GM18909 (cell line): Measurements from ENCODE around the gene COG3.

ENCODE experiments used
- ATAC-seq: cut with Tn5 transposase; IDR thresholded peaks from one replicate; pipeline ENCODE4 v1.9.1; 2021; ENCODE audit warnings: mild to moderate bottlenecking; ENCODE audit not compliant: unreplicated experiment, poor library complexity

COG3 gene

DNA sequence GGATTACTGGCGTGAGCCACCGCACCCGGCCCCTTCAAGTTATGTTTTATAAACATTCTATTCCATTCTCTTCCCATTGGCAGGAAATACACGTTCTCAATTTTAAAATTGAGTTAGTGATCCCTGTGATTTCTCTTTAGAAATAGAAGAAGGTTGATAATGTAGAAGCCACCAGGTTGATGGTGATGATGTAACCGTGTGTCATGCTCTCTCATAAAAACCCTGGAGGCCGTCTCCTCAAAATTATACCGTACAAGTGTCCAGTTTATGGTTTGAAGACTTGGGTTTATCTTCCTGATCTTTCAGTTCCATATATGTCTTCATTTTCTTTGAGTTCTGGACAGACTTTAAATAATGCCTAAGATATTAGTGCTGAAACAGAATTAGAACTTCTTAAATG lies 32.2 kb downstream of the COG3 start:
- ATAC-seq: no peak

DNA sequence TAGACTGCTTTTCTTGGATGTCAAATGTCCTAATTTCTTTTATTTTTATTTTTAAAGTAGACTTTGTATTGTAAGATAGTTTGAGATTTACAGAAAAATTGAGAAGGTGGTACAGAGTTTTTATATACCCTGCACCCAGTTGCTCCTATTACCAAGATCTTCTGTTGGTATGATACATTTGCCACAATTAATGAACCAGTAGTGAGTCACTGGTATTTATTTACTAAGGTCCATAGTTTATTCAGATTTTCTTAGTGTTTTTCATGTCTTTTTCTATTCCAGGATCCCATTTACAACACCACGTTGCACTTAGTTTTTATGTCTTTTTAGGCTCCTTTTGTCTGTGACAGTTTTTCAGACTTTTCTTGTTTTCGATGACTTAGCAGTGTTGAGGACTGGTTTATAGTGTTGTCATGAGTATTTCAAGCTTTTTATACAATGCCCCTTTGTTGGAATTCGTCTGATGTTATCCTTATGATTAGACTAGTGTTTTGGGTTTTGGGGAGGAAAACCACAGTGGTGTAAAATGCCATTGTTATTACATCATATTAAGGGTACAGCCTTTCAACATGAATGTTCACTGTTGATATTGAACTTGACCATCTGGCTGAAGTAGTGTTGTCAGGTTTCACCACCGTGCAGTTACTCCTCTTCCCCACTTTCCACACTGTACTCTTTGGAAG lies 35.9 kb downstream of the COG3 start:
- ATAC-seq: no peak

DNA sequence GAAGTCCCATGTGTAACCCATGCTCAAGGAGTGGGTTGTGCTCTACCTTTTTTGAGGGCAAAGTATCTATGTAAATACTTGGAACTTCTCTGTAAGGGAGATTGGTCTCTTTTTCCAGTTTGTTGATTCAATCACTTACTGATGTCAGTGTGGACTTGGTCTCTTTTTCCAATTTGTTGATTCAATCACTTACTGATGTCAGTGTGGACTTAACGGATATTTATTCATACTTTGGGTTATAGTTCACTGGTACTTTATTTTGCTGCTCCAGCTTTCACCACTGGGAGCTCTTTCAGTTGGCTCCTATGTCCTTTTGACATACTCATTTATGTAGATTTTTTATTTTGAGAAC lies 36.4 kb downstream of the COG3 start:
- ATAC-seq: no peak

GRCh38 chr13:45503658-45504057 lies 38.9 kb downstream of the COG3 start:
- ATAC-seq: no peak

- ATAC-seq: no peak
Measured at GRCh38 chr13:45506811-45507210, 42.1 kb downstream of the COG3 start.

- ATAC-seq: no peak
Measured at GRCh38 chr13:45508776-45509175, 44.0 kb downstream of the COG3 start.

- ATAC-seq: no peak
Measured at GRCh38 chr13:45510672-45511071, 45.9 kb downstream of the COG3 start.

- ATAC-seq: no peak
Measured at GRCh38 chr13:45511310-45512097, 46.8 kb downstream of the COG3 start.

DNA sequence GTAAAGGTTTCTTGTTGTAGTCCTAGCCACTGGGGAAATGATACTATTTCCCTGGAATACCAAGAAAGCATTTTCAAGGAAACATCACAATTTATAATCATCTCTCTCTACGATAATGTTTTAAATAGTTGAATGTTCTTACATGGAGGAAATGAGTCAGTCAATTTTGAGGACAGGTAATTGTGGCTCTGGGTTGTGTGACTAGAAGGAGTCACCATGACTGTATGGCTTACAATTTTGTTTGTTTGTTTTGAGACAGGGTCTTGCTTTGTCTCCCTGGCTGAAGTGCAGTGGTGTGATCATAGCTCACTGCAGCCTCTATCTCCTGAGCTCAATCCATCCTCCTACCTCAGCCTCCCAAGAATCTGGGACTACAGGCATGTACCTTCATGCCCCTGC lies 47.4 kb downstream of the COG3 start:
- ATAC-seq: no peak

GRCh38 chr13:45516757-45517156 lies 52.0 kb downstream of the COG3 start:
- no peak for ATAC-seq

GRCh38 chr13:45518525-45519245 lies 53.9 kb downstream of the COG3 start:
- ATAC-seq: no peak

DNA sequence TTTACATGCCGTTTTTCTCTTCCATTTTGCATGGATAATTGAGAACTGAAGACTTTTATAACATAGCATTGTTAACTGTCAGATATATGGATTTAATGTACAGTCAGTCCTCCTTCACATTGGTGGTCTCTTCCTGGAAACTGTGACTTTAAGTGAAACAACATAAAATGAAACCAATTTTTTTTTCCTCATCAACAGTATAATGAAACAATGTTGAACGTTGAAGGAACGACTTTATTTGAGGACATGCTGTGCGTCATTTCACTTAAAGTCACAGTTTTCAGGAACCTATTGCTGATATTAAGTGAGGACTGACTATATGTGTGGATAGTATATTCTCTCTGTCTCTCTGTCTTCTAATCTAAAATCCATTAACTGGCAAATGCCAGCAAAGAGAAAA lies 54.8 kb downstream of the COG3 start:
- ATAC-seq: no peak

- ATAC-seq: no peak
Measured at GRCh38 chr13:45521297-45521696, 56.6 kb downstream of the COG3 start.

GRCh38 chr13:45522571-45522970 lies 57.8 kb downstream of the COG3 start:
- ATAC-seq: no peak

DNA sequence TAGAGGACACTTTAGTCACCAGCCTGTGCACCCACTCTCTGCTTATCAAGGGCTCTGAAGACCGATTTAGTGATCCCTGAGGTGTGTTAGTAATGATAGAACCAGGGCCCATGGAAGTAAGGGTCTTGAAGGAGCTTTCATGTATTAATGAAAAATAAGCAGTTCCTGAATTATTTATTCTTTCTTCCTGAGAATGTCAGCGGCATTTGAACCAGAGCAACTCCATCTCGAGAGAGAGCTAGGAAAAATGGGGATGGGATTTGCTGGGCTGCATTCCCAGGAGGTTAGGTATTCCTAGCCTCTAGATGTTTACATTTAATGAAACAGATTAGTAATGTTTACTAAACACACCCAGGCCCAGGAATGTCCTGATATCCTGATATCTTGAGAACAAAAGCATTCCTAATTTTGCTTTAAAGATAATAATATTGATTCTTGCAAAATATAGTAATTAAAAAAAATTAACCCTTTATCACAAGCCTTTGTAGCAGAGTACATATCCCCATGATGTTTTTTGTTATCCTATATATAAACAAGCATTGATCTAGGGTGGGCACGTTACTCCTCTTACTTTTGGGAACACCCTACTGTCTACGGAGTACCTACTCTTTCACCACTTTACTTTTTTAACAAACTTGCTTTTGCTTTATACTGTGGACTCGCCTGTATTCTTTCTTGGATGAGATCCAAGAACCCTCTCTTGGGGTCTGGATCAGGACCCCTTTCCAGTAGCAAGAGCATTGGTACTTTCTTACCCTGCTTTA lies 63.1 kb downstream of the COG3 start:
- no peak for ATAC-seq

DNA sequence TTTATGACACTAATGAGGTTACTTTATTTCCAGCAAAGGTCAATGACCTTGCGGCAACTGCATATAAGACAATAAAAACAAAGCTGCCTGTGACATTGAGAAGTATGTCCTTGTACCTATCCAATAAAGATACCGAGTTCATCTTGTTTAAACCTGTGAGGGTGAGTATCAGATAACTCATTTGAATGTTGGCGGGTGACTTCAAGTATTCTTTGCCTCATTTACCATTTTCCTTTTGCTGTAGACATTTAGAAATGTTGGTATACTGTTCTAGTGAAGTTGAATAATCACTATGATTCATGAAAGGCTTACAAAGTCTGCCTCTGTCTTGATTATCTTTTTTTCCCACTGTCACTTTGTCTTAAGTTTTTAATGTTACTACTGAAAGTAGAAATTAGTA lies 65.0 kb downstream of the COG3 start:
- no peak for ATAC-seq

DNA sequence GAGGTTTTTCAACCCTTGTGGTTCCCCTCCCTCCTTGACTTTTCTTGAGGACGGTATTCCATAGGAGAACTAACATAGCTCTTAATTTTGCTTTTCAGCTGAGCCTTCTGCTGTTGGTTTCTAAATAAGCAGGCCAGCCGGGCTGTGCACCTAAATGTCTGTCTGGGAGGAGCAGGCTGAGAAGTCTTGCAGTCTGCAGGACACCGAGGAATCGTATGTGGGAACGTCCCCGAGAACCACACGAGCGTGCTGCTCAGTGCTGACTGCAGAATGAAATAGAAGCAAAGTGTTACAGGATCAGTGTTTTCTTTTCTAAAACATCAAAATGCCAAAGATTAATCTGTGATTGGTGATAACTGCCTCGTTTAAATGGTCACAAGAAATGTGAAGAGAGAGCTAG lies 69.9 kb downstream of the COG3 start:
- no peak for ATAC-seq

GRCh38 chr13:45536224-45536623 lies 71.5 kb downstream of the COG3 start:
- ATAC-seq: no peak

GRCh38 chr13:45537516-45537915 lies 72.8 kb downstream of the COG3 start:
- ATAC-seq: no peak

DNA sequence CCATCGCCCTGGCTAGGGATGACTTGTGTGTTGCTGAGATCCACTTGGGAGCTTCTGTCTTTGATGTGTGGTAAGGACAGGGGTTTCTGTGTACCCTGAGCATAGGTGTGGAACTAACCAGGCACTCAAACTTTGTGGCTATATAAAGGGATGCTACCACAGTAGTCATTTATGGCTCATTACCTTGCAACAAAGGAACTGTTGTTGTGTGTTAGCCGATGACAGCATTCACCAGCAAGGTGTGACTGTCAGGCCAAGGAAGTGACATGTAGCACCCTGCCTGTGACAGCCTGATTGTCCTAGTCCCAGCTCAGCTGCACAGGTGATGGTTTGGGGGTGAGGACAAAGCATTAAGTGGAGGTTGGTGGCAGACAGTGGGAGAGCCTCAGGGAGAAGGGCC lies 73.6 kb downstream of the COG3 start:
- ATAC-seq: no peak

DNA sequence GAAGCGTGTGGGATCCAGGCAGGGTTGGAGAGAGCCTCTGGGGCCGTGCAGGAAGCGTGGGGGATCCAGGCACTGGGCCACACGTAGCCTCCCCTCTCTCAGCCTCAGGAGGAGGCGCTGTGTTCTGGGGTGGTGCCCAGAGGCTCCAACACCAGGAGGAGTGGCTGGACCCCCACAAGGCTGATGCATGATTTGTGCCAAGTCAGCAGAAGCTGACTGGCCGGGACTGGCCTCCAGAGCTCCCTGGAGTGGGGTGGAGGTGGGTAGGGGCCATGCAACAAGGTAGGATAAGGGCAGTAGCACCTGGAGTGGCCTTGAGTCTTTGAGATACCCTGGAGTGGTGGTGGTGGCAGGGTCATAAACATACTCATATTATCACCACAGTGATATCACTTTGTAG lies 75.5 kb downstream of the COG3 start:
- no peak for ATAC-seq
